ENCODE results near the gene PCSK4. TPM values are rescaled to one million over a fixed set of nuclear protein-coding genes. Genes with fewer than 3 reads are reported as not detected.
"Not testable (repeated sequence)": the region's sequence is repeated elsewhere in the genome, so short reads cannot be mapped to it uniquely, and the experiment has no call there.

The PCSK4 gene
- total RNA-seq (2014; rRNA removed) (3.9 and 5.7 TPM in 2 replicates), Bru-seq, nascent RNA (percentile 34 among the genes with signal in this experiment), BruChase-seq, experiment 1, labeled RNA remaining after a 6-hour chase (percentile 43 among the genes with signal in this experiment), BruChase-seq, experiment 2, labeled RNA remaining after a 2-hour chase (percentile 37 among the genes with signal in this experiment)
- long read RNA-seq, partial matches to known transcripts = 6 of 22 reads
- long read RNA-seq, other reads (novel, unspliced or antisense) = 14 of 22 reads

GRCh38 chr19:1490311-1491113 is at the start of gene PCSK4:
Gene PCSK4, minus strand, starts transcription at chr19:1490350. Its CDS starts 4 bp downstream, at chr19:1490346.
- Histone ChIP-seq H3K9me3 (ENCODE audit: low read length) (no peaks in the 10 kb centered on the region), H3K4me2 (ENCODE audit: low read length) (peak within 1 kb of the TSS; percentile 92), H3K9ac (ENCODE audit: low read length) (peak within 1 kb of the TSS; percentile 67), H4K20me1 (ENCODE audit: low read length) (no peaks in the 10 kb centered on the region), H2AFZ (ENCODE audit: low read length) (peak within 1 kb of the TSS; percentile 93), H3K9me2 (replicated peaks; ENCODE audit: low read length) (no peaks in the 10 kb centered on the region), H3F3A (ENCODE audit: low read length, unreplicated experiment) (no peaks in the 10 kb centered on the region), H3K36me3 (ENCODE audit: low read depth, low read length) (no peaks in the 10 kb centered on the region), H3K4me1 (ENCODE audit: insufficient read depth, low read length) (peaks cover 12% of the 10 kb centered on the region), H3K4me3 (ENCODE audit: low read length) (peak within 1 kb of the TSS; percentile 76), H3K79me2 (ENCODE audit: low read length) (0 out of 2 replicates have a peak, but pooled peaks cover 3% of the 10 kb centered on the region), H3K27me3 (ENCODE audit: low read length) (no peaks in the 10 kb centered on the region), H3K27ac (ENCODE audit: low read length) (no peak within 1 kb of the TSS)
- peak; percentile 88 for ATAC-seq
- ChIA-PET POLR2A (ENCODE audit: unreplicated experiment) (no interaction called here), CTCF (interaction anchor here (0.6 to 1.0 kb wide), 2 partner anchors 19 to 256 kb away, joined by 3 to 4 read pairs; no protein-coding TSS in a partner anchor)
- intact Hi-C loops (cut with micrococcal nuclease) = no loop called here
- TF ChIP-seq, protein P1, sequence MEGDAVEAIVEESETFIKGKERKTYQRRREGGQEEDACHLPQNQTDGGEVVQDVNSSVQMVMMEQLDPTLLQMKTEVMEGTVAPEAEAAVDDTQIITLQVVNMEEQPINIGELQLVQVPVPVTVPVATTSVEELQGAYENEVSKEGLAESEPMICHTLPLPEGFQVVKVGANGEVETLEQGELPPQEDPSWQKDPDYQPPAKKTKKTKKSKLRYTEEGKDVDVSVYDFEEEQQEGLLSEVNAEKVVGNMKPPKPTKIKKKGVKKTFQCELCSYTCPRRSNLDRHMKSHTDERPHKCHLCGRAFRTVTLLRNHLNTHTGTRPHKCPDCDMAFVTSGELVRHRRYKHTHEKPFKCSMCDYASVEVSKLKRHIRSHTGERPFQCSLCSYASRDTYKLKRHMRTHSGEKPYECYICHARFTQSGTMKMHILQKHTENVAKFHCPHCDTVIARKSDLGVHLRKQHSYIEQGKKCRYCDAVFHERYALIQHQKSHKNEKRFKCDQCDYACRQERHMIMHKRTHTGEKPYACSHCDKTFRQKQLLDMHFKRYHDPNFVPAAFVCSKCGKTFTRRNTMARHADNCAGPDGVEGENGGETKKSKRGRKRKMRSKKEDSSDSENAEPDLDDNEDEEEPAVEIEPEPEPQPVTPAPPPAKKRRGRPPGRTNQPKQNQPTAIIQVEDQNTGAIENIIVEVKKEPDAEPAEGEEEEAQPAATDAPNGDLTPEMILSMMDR (conservative IDR thresholded peaks at IDR 0.05; ENCODE audit: low read depth, low read length) = no peak
- no peak for TF ChIP-seq EZH2 (IDR thresholded peaks at IDR 0.05; ENCODE audit: low read length, unreplicated experiment)
- TF ChIP-seq EZH2phosphoT487 (IDR thresholded peaks at IDR 0.05; ENCODE audit: borderline replicate concordance, low read length) = no peak
- no TSS peak for BruUV-seq (replicated peaks)
- DNase-seq = peak; percentile 96

GRCh38 chr19:1539749-1540148 is 49.6 kb upstream of the PCSK4 start:
- H3K36me3 ChIP-seq (ENCODE audit: low read depth, low read length); H3K9me2 ChIP-seq (replicated peaks; ENCODE audit: low read length); H3K27me3 ChIP-seq (ENCODE audit: low read length); H3K79me2 ChIP-seq (ENCODE audit: low read length); ATAC-seq; H2AFZ ChIP-seq (ENCODE audit: low read length); H3K9me3 ChIP-seq (ENCODE audit: low read length); H3K9ac ChIP-seq (ENCODE audit: low read length); BruUV-seq (replicated peaks); POLR2A ChIA-PET (ENCODE audit: unreplicated experiment); H3K4me2 ChIP-seq (ENCODE audit: low read length); H3F3A ChIP-seq (ENCODE audit: low read length, unreplicated experiment); CTCF ChIA-PET; H3K27ac ChIP-seq (ENCODE audit: low read length); H3K4me3 ChIP-seq (ENCODE audit: low read length); H4K20me1 ChIP-seq (ENCODE audit: low read length); H3K4me1 ChIP-seq (ENCODE audit: insufficient read depth, low read length); DNase-seq: not testable (repeated sequence)
- intact Hi-C loops (cut with micrococcal nuclease) = loop anchor here (10.0 kb wide), 1 partner anchor 115 kb away; the partner anchor contains the start of gene TCF3

DNA sequence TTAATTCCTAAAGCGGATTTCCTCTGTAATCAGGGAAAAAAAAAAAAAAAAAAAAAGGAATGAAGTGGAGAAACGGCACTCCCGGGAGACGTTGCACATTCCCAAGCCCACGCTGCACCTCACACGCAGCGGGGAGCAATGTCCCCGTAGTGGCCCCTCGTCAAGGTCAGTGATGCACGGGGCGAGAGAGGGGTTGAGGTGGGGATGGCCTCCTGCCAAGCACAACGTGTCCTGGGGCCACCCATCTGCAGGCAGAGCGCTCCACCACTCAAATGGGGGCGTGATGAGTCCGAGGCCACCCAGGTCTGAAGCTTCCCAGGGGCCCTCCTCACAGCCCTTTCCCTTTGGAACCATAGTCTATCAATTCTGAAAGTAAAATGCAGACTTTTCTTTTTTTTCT is 48.8 kb upstream of the PCSK4 start:
- Histone ChIP-seq H3K36me3 (ENCODE audit: low read depth, low read length) (no peaks in the 10 kb centered on the region), H3K79me2 (ENCODE audit: low read length) (no peaks in the 10 kb centered on the region), H3K4me3 (ENCODE audit: low read length) (no peak overlapping the region), H3K27me3 (ENCODE audit: low read length) (no peaks in the 10 kb centered on the region), H3K4me1 (ENCODE audit: insufficient read depth, low read length) (no peaks in the 10 kb centered on the region), H3K9ac (ENCODE audit: low read length) (no peak overlapping the region), H3K9me3 (ENCODE audit: low read length) (no peaks in the 10 kb centered on the region), H2AFZ (ENCODE audit: low read length) (no peak overlapping the region), H3K9me2 (replicated peaks; ENCODE audit: low read length) (no peaks in the 10 kb centered on the region), H3K27ac (ENCODE audit: low read length) (no peak overlapping the region), H4K20me1 (ENCODE audit: low read length) (no peaks in the 10 kb centered on the region), H3F3A (ENCODE audit: low read length, unreplicated experiment) (no peaks in the 10 kb centered on the region), H3K4me2 (ENCODE audit: low read length) (no peak overlapping the region)
- ChIA-PET CTCF (no interaction called here), POLR2A (ENCODE audit: unreplicated experiment) (no interaction called here)
- ATAC-seq (no peak), DNase-seq (no peak)
- TF ChIP-seq EZH2phosphoT487 (IDR thresholded peaks at IDR 0.05; ENCODE audit: borderline replicate concordance, low read length) = no peak
- TF ChIP-seq EZH2 (IDR thresholded peaks at IDR 0.05; ENCODE audit: low read length, unreplicated experiment) = no peak
- TF ChIP-seq, protein P1 (conservative IDR thresholded peaks at IDR 0.05; ENCODE audit: low read depth, low read length) = no peak
- intact Hi-C loops (cut with micrococcal nuclease) = no loop called here
- BruUV-seq (replicated peaks) = no TSS peak

DNA sequence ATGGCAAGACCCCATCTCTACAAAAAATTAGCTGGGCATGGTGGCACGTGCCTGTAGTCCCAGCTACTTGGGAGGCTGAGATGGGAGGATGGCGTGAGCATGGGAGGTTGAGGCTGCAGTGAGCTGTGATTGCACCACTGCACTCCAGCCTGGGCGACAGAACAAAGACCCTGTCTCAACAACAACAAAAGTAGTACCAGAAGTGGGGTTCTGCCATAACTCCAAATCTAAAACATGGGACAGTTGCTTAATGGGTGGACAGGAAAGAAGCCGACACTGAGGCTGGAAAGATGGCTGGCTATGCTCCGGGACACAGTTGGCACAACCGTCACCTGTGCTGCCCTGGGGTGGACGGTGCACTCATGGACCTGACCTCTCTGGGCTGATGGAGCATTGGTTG is 45.5 kb upstream of the PCSK4 start:
- H3K4me1 ChIP-seq (ENCODE audit: insufficient read depth, low read length); BruUV-seq (replicated peaks); H3K27ac ChIP-seq (ENCODE audit: low read length); H3K36me3 ChIP-seq (ENCODE audit: low read depth, low read length); H3K4me2 ChIP-seq (ENCODE audit: low read length); H4K20me1 ChIP-seq (ENCODE audit: low read length); H3K9me2 ChIP-seq (replicated peaks; ENCODE audit: low read length); DNase-seq; H3F3A ChIP-seq (ENCODE audit: low read length, unreplicated experiment); H3K79me2 ChIP-seq (ENCODE audit: low read length); ATAC-seq; H3K4me3 ChIP-seq (ENCODE audit: low read length); intact Hi-C loops (cut with micrococcal nuclease); H3K9me3 ChIP-seq (ENCODE audit: low read length); H2AFZ ChIP-seq (ENCODE audit: low read length); H3K9ac ChIP-seq (ENCODE audit: low read length); POLR2A ChIA-PET (ENCODE audit: unreplicated experiment); CTCF ChIA-PET; H3K27me3 ChIP-seq (ENCODE audit: low read length): not testable (repeated sequence)
